Neural progenitor cell (in vitro differentiated cells): Measurements from ENCODE around the gene OSTM1.

Experiments used
- CTCF ChIP-seq: fragments of 200-600 bp; sonication (generic); IDR thresholded peaks from 2 replicates; pipeline ENCODE4 v1.5.1; 2017; ENCODE audit warnings: antibody characterized with exemption, mild to moderate bottlenecking
- EZH2 ChIP-seq: fragments of 200-600 bp; sonication (generic); IDR thresholded peaks from 2 replicates; pipeline ENCODE4 v1.6.1; 2017; ENCODE audit warnings: antibody characterized with exemption, mild to moderate bottlenecking, moderate library complexity

DNA sequence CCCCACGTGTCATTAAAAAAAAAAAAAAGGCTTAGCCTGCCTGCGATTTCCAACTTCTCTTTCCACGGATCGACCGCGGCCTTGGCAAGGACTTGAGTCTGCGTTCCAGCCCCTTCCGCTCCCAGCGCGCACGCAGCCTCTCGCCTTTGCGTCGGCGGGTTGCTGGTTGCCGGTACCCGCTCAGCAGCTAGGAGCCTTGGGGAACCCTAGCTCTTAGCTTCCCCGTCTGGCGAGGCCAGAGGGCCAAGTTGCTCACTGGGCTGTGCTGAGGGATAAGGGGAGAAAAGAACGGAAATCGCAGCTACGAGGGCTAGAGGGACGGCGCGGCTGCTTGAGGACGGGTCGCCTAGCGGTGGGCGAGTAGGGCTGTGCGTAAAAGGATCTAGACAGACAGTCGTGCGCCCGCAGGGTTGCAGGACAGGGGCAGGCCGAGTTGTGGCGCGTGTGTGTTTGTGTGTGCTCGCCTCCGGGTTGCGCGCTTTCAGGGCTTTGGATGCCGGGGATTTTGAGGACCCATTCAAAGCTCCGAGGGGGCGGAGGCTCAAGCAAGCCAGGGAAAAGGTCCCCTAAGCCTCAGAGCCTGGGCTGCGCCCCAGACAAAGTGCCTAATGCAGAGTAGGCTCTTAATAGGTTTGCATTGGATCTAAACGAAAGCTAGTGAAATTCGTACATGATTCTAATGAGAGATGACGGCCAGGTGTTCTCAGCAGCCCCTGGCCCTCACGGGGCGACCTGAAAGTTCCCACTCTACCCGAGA is 40.5 kb upstream of the OSTM1 start:
- peak; percentile 44 for TF ChIP-seq CTCF
- TF ChIP-seq EZH2, result peak; percentile 88
